Spleen (tissue), 7 donors: ENCODE data around the gene SUPT5H.

Experiments used
- POLR2A ChIP-seq, 3 donors: fragments of 450-650 bp; IDR thresholded peaks; one replicate each; pipeline ENCODE4 v1.5.1; 2017; ENCODE audit warnings: antibody characterized with exemption in 3 of 3, mild to moderate bottlenecking in 1 of 3
- TF ChIP-seq, protein P1 (sequence below), 11 experiments: fragments of 200-600 bp in 7 of 11; fragments of 450-650 bp in 4 of 11; sonication (generic) in 4 of 11; IDR thresholded peaks in 8 of 11; conservative IDR thresholded peaks in 3 of 11; 1 replicate in 7 of 11; 2 replicates in 4 of 11; pipeline versions ENCODE4 v1.4.0 to v1.8.0; 2016 to 2021; ENCODE audit warnings: antibody characterized with exemption in 11 of 11, inconsistent platforms in 4 of 11, mild to moderate bottlenecking in 1 of 11
- donor health status: DM: no; HTN: no; CAD: no; lungs with moderate emphysema.
- donor health status: DM: no; HTN: no; CAD: no.
- donor health status: DM: no; HTN: no; CAD: no.

DNA sequence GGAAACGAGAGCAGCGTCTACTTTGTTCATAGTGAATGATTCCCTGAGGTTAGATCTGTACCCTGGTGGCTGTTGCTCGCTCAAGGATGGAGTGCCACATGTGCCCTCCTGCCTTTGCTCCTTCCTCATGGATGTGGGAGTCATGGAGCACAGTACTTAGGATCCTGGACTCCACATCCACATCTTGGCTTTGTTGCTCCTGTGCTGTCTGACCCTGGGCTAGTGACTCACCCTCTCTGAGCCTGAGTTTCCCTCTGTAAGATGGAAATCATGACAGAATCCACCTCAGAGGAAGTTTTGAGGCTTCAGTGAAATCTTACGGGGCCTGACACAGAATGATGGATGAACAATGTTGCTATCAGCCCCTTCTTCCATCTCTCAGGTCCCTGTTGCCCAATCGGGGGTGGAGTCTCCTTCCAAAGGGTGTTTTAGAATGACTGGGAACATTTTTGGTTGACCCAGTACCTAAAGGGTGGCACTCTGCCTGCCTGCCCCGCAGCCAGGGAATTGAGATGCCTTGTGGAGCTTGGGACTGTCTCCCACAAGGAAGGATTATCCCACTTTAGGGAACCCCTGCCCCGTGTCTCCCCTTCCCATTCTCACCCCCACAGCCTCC is 25.4 kb downstream of the SUPT5H start:
- TF ChIP-seq, protein P1, sequence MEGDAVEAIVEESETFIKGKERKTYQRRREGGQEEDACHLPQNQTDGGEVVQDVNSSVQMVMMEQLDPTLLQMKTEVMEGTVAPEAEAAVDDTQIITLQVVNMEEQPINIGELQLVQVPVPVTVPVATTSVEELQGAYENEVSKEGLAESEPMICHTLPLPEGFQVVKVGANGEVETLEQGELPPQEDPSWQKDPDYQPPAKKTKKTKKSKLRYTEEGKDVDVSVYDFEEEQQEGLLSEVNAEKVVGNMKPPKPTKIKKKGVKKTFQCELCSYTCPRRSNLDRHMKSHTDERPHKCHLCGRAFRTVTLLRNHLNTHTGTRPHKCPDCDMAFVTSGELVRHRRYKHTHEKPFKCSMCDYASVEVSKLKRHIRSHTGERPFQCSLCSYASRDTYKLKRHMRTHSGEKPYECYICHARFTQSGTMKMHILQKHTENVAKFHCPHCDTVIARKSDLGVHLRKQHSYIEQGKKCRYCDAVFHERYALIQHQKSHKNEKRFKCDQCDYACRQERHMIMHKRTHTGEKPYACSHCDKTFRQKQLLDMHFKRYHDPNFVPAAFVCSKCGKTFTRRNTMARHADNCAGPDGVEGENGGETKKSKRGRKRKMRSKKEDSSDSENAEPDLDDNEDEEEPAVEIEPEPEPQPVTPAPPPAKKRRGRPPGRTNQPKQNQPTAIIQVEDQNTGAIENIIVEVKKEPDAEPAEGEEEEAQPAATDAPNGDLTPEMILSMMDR (IDR thresholded peaks at IDR 0.05 in 8 of 11, conservative IDR thresholded peaks at IDR 0.05 in 3 of 11), result no peak
- no peak for TF ChIP-seq POLR2A (IDR thresholded peaks at IDR 0.05)
